A549 (cell line): ENCODE results near the gene CX3CL1.

Source experiments
- BCL3 ChIP-seq: fragments of >200 bp; sonication (Bioruptor Twin); formaldehyde crosslinking; IDR thresholded peaks from 3 replicates; pipeline ENCODE4 v1.6.1; 2016
- BHLHE40 ChIP-seq: IDR thresholded peaks from 2 replicates; pipeline ENCODE4 v1.6.1; 2012; ENCODE audit warnings: low read depth, low read length, inconsistent platforms
- CTCF ChIP-seq: fragments of >200 bp; sonication (Bioruptor Twin); formaldehyde crosslinking; IDR thresholded peaks from 3 replicates; pipeline ENCODE4 v1.5.1; 2016
- FOXS1 ChIP-seq: fragments of 250-450 bp; sonication (Bioruptor Pico); IDR thresholded peaks from 2 replicates; pipeline ENCODE4 v1.5.0; 2020; ENCODE audit warnings: mild to moderate bottlenecking, moderate library complexity
- HDAC2 ChIP-seq: fragments of 200-600 bp; sonication (generic); IDR thresholded peaks from 2 replicates; pipeline ENCODE4 v1.6.1; 2016
- KDM5A ChIP-seq: fragments of 200-600 bp; sonication (generic); IDR thresholded peaks from 2 replicates; pipeline ENCODE4 v1.6.1; 2016; ENCODE audit warnings: antibody characterized with exemption, mild to moderate bottlenecking
- POLR2A ChIP-seq: IDR thresholded peaks from 2 replicates; pipeline ENCODE4 v1.6.1; 2012; ENCODE audit warnings: mild to moderate bottlenecking, low read length
- RNF2 ChIP-seq: fragments of 200-600 bp; sonication (generic); IDR thresholded peaks from 2 replicates; pipeline ENCODE4 v1.6.1; 2016; ENCODE audit warnings: low read depth, mild to moderate bottlenecking, antibody characterized with exemption, moderate library complexity, borderline replicate concordance
- SMC3 ChIP-seq: fragments of >200 bp; sonication (Bioruptor Twin); formaldehyde crosslinking; IDR thresholded peaks from 3 replicates; pipeline ENCODE4 v1.6.1; 2018; ENCODE audit warnings: inconsistent platforms
- TF ChIP-seq, protein P1 (sequence below): fragments of 200-600 bp; sonication (generic); IDR thresholded peaks from 2 replicates; pipeline ENCODE4 v1.6.1; 2016; ENCODE audit warnings: antibody characterized with exemption, mild to moderate bottlenecking, moderate library complexity

DNA sequence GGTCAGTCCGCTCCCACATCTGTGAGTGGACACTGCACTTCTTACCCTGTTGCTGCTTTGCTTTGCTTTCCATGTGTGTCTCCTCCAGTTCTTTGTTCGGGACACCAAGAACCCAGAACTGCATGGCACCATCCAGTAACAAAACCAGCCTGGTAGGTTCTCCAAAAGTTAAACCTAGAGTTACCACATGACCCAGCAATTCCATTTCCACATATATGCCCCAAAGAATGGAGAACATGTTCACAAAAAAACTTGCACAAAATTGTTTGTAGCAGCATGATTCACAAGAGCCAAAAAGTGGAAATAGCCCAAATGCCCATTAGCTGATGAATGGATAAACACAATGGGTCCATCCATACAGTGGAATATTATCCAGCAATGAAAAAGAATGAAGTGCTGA, 24.0 kb upstream of the CX3CL1 start:
- TF ChIP-seq CTCF (no peak), KDM5A (no peak), HDAC2 (no peak), BHLHE40 (no peak), RNF2 (no peak), POLR2A (no peak), FOXS1 (CRISPR knock-in tag) (no peak), SMC3 (no peak), BCL3 (no peak)
- TF ChIP-seq, protein P1, sequence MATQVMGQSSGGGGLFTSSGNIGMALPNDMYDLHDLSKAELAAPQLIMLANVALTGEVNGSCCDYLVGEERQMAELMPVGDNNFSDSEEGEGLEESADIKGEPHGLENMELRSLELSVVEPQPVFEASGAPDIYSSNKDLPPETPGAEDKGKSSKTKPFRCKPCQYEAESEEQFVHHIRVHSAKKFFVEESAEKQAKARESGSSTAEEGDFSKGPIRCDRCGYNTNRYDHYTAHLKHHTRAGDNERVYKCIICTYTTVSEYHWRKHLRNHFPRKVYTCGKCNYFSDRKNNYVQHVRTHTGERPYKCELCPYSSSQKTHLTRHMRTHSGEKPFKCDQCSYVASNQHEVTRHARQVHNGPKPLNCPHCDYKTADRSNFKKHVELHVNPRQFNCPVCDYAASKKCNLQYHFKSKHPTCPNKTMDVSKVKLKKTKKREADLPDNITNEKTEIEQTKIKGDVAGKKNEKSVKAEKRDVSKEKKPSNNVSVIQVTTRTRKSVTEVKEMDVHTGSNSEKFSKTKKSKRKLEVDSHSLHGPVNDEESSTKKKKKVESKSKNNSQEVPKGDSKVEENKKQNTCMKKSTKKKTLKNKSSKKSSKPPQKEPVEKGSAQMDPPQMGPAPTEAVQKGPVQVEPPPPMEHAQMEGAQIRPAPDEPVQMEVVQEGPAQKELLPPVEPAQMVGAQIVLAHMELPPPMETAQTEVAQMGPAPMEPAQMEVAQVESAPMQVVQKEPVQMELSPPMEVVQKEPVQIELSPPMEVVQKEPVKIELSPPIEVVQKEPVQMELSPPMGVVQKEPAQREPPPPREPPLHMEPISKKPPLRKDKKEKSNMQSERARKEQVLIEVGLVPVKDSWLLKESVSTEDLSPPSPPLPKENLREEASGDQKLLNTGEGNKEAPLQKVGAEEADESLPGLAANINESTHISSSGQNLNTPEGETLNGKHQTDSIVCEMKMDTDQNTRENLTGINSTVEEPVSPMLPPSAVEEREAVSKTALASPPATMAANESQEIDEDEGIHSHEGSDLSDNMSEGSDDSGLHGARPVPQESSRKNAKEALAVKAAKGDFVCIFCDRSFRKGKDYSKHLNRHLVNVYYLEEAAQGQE = no peak
